Measurements from ENCODE around the gene WDR7. TPM values are rescaled to one million over a fixed set of nuclear protein-coding genes. Genes with fewer than 3 reads are reported as not detected.

Gene WDR7
- total RNA-seq: 10 to 100 TPM; 21.2 to 22.3 (median 22.1) TPM

DNA sequence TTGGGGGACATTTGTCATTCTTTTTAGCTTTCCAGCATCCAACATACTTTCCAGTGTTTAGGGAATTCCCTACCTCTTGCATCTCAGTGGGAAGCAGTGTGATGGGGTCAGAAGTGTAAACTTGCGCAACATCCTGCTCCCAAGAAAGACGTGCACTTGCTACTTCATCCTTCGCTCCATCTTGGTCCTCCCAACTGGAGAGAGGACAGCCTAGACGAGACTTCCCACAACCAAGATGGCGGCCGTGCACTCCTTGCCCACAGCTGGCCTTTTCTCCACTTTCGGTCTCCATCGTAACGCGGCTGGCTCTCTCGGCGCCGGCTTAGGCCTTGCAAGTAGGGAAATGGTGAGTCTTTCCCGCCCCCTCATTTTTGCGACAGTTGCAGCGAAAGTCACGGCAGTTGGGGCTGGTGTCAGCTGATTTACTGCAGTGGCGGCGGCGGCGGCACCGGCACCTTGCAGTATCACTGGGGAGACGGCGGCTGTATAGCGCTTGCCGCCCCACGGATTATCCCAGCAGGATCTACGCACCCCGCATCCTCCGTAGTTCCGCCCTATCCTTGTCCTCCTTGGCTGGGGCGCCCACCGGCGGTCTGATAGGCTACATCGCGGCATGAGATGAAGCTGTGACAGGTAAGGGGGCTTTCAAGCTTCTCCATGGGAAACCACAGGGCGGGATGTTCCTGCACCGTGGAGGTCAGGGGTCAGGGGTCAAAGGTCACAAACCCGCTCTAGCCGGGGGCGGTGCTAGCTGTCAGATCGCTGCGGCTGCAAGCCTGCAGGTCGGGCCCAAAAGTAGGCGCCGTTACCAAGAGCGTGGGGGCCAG, at the start of gene WDR7:
TSS of gene WDR7 (plus strand) at position 416 of the 827 bp plus-strand sequence. CDS start 21,157 bp downstream, outside the sequence.
- Mint-ChIP-seq H3K36me3 (ENCODE audit: insufficient read depth) (peaks cover 4% of the 10 kb centered on the region), H3K9me3 (no peaks in the 10 kb centered on the region), H3K27me3 (ENCODE audit: low read depth) (no peaks in the 10 kb centered on the region), H3K4me3 (peak within 1 kb of the TSS; percentile 90), H3K4me1 (ENCODE audit: low read depth) (peaks cover 56% of the 10 kb centered on the region)
- peak; percentile 94 for DNase-seq
- ATAC-seq: peak; percentile 95 to 96

DNA sequence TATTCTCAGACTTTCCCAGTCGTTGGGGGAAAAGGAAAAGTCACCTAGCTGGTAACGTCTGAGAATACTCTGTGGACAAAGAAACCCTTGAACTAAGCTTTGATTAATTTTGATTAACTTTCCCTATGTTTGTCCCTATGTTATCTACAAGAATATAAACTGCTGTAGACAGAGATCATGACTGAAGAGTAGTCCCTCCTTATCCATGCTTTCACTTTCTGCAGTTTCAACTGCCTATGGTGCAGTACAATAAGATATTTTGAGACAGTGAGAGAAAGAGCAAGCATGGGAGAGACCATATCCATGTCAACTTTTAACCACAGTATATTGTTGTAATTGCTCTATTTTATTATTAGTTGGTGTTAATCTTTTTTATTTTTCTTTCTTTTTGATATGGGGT, 44.5 kb upstream of the WDR7 start:
- ATAC-seq (no peak), DNase-seq (no peak)
- Mint-ChIP-seq H3K9me3 (no peaks in the 10 kb centered on the region), H3K4me3 (no peak overlapping the region), H3K4me1 (ENCODE audit: low read depth) (no peaks in the 10 kb centered on the region), H3K36me3 (ENCODE audit: insufficient read depth) (peaks cover 29% of the 10 kb centered on the region), H3K27me3 (ENCODE audit: low read depth) (no peaks in the 10 kb centered on the region)

DNA sequence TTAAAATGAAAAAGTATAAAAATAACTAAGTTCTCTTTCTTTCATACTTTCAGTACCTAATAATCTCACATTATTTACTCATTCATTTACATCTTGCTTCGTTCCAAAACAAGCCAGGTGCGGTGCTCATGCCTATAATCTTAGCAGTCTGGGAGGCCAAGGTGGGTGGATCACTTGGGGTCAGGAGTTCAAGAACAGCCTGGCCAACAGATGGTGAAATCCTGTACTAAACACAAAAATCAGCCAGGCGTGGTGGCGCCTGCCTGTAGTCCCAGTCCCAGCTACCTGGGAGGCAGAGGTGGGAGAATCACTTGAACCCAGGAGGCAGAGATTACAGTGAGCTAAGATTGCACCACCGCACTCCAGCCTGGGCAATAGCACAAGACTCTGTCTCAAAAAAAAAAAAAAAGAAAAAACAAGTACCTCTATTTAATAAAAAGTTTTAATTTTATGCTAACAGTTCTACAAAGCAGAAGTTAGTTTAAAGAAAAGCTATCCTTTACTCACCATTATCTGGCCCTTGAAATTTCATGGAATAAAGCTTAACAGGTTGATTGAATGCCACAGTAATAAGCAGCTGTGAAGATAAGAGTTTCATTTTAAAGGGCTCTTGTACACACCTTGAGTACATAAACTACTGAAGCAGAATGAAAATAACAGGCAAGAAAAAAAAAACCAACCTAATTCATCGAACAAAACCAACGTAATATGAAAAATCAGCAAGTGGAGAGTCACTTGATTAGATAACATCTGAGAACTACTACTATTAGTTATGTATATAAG, 35.2 kb upstream of the WDR7 start:
- Mint-ChIP-seq H3K27me3 (ENCODE audit: low read depth) (no peaks in the 10 kb centered on the region), H3K36me3 (ENCODE audit: insufficient read depth) (peaks cover 49% of the 10 kb centered on the region), H3K4me1 (ENCODE audit: low read depth) (no peaks in the 10 kb centered on the region), H3K9me3 (no peaks in the 10 kb centered on the region), H3K4me3 (no peak overlapping the region)
- DNase-seq: no peak
- no peak for ATAC-seq

DNA sequence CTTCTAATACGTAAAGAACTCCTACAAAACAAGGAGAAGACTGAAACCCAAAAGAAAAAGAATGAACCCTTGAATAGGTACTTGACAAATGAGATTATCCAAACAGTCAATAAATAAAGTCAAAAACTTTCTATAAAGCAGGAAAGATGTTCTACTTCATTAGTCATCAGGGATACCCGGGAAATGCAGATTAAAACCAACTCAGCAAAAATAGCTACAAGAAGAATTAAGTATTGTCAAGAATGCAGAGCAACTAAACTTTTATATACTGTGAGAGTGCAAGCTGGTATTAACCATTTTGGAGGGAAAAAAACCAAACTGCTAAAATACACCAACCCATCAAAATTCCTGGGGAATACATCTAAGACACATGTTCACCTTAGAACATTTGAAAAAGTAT, 23.2 kb upstream of the WDR7 start:
- peaks cover 24% of the 10 kb centered on the region for H3K36me3 Mint-ChIP-seq (ENCODE audit: insufficient read depth)
- DNase-seq (no peak), ATAC-seq (no peak)
- no peaks in the 10 kb centered on the region for H3K27me3 Mint-ChIP-seq (ENCODE audit: low read depth)
- no peak overlapping the region for H3K4me3 Mint-ChIP-seq
- peaks cover 57% of the 10 kb centered on the region for H3K4me1 Mint-ChIP-seq (ENCODE audit: low read depth)
- no peaks in the 10 kb centered on the region for H3K9me3 Mint-ChIP-seq

DNA sequence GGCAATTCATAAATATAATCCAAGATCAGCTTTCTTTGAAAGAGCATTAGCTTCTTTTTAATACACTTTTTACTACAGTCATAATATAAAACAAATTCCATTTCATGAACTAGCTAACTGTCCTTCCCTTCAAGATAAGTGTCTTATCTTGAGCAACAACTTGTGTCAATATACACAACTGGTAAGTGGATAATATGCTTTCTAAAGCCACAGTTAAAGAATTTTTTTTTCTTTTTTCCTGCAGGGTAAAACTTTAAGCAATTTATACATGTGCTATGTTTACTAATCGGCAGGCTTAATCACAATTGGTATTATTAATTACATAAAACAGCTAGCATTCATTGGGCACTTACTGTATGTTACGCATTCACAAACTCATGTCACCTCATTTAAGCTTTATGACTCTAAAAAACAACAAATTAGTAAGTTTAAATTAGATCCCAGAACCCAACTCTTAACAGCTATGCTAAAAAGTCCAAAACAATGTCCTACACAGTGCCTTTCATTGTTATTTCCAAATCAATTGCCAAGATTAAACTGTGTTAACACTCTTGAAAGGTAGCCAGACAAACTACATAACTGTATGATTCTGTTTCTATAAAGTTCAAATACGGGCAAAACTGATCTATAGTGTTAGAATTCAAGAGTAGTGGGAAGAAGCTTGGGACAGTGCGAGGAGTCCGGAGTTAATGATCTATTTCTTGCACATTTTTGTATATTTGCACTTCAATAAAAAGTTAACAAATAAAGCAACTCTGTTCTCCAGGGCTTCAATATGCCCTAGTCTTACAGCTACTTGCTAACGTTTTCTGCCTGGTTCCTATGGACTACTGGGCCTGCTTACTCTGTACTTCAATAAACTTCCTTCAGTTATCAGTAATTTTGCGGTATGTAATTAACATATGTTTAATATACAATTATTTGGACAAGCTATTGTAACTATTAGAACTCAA, 18.8 kb upstream of the WDR7 start:
- DNase-seq (no peak), ATAC-seq (no peak)
- Mint-ChIP-seq H3K4me3 (no peak overlapping the region), H3K36me3 (ENCODE audit: insufficient read depth) (peaks cover 26% of the 10 kb centered on the region), H3K9me3 (no peaks in the 10 kb centered on the region), H3K27me3 (ENCODE audit: low read depth) (no peaks in the 10 kb centered on the region), H3K4me1 (ENCODE audit: low read depth) (peaks cover 80% of the 10 kb centered on the region)

DNA sequence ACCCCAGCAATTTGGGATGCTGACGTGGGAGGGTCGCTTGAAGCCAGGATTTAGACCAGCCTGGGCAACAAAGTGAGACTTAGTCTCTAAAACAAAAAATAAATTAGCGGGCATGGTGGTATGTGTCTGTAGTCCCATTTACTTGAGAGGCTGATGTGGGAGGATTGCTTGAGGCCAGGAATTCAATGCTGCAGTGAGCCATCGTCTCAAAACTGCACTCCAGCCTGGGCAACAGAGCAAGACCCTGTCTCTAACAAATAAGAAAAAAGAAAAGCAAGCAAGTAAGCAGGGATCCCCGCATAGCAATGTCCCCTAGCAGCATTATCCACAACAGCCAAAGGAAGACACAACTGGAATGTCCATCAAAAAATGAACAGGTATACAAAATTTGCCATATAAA, 16.2 kb upstream of the WDR7 start:
- H3K27me3 Mint-ChIP-seq (ENCODE audit: low read depth): no peaks in the 10 kb centered on the region
- DNase-seq: no peak
- no peaks in the 10 kb centered on the region for H3K9me3 Mint-ChIP-seq
- peaks cover 22% of the 10 kb centered on the region for H3K36me3 Mint-ChIP-seq (ENCODE audit: insufficient read depth)
- no peak for ATAC-seq
- H3K4me3 Mint-ChIP-seq: peak overlapping the region; percentile 34
- H3K4me1 Mint-ChIP-seq (ENCODE audit: low read depth): peaks cover 67% of the 10 kb centered on the region

DNA sequence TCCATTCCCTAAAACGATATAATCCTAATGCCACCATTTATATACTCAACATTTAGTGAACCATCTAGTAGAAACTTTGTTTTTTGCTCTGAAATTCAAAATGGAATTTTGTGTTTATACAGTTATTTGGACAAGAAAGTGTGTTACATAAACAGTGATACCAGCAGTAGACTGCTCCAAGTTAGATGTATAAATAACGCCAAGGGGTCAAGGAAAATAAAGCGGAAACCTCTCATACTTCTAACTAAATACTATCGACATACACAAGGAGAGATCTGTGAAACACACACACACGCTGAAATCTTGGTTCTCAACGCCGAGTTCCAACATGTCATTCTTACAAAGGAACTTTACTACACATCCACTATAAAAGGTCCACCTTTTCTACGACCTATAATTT, 14.0 kb upstream of the WDR7 start:
- no peak for DNase-seq
- H3K4me3 Mint-ChIP-seq: peak overlapping the region; percentile 100
- peaks cover 49% of the 10 kb centered on the region for H3K4me1 Mint-ChIP-seq (ENCODE audit: low read depth)
- H3K36me3 Mint-ChIP-seq (ENCODE audit: insufficient read depth): peaks cover 16% of the 10 kb centered on the region
- no peaks in the 10 kb centered on the region for H3K27me3 Mint-ChIP-seq (ENCODE audit: low read depth)
- ATAC-seq: no peak
- H3K9me3 Mint-ChIP-seq: no peaks in the 10 kb centered on the region

DNA sequence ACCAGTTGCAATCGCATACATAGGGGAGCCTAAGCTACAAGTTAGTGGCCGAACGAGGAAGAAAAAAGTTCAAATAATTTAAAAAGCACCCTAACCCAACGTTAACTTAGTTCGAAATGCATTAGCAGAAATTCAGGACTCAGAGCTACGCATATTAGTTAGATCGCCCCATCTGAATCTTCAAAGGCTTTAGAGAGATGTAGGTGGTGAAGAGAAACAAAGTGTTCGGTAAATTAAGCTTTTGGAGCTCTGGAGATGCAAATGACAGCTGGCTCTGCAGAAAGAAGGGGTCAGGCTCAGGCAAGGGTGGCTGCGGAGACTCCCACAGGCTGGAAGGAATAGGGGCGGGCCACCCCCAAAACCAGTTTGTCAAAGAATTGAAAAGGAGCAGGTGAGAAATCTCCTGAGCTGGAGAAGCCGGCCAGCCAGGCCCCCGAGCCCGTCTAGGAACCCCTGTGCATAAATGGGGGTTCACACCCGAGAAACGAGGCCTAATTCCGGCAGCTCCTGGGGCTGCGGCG, 13.4 kb upstream of the WDR7 start:
- DNase-seq (no peak), ATAC-seq (peak; percentile 6 to 7)
- no peaks in the 10 kb centered on the region for H3K27me3 Mint-ChIP-seq (ENCODE audit: low read depth)
- no peaks in the 10 kb centered on the region for H3K9me3 Mint-ChIP-seq
- H3K4me1 Mint-ChIP-seq (ENCODE audit: low read depth): peaks cover 45% of the 10 kb centered on the region
- H3K36me3 Mint-ChIP-seq (ENCODE audit: insufficient read depth): peaks cover 15% of the 10 kb centered on the region
- peak overlapping the region; percentile 100 for H3K4me3 Mint-ChIP-seq

DNA sequence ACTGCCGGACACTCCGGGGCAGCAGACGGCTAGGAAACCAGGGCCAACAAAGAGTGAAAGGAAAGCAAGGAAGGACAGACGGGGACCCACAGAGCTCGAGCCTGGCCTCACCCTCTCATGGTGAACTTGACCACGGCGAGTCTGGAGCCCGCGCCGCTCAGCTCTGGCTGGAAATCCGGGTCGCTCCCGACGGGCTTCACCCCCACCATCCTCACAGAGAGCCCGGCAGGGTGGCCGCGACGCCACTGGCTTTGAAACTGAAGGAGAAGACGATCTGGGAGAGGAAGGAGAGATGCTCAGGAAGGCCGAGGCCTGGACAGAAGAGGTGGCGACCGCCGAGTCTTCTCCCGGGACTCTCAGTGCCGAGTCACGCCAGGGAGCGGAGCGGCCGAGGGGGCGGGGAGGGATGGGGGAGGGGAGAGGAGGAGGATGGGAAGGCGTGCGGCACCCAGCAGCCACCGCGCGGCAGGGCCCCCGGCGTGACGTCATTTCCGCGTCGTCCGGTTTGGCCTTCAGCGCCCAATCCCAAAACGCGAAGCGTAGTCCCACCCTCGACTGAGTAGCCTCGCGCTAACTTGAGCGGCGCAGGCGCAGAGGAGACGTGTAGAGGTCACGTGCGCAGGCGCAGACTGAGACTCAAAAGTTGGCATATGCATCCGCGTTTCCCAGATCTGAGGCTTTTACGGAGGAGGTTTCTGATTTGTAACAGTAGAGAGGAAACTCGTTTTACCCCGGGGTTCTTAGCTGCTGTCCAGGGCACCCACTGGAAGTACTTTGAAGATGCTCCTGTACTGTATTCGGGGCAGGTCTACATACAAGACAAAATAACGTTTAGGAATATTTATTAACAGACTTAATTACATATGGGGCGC, 12.7 kb upstream of the WDR7 start, which contains the start of gene TXNL1:
TSS of gene TXNL1 (minus strand) at position 361 of the 872 bp plus-strand sequence. CDS start at position 209, 152 bp downstream.
- peak; percentile 98 to 99 for ATAC-seq
- H3K4me1 Mint-ChIP-seq (ENCODE audit: low read depth): peaks cover 42% of the 10 kb centered on the region

DNA sequence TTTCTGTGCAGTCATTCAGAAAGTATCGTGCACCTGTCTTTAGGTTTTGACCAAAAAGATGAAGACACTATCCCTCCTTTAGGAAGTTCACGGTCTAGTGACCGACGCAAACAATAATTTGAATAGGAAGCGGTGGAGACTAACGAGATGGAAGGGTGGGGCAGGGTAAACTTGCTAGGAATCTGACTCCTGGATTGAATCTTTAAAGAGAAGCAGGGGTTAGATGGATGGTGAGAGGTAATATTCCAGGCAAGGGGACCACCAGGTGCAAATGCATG, 12.1 kb upstream of the WDR7 start:
- Mint-ChIP-seq H3K9me3 (no peaks in the 10 kb centered on the region), H3K4me3 (peak overlapping the region; percentile 100), H3K27me3 (ENCODE audit: low read depth) (no peaks in the 10 kb centered on the region), H3K4me1 (ENCODE audit: low read depth) (peaks cover 40% of the 10 kb centered on the region), H3K36me3 (ENCODE audit: insufficient read depth) (peaks cover 11% of the 10 kb centered on the region)
- ATAC-seq: no peak
- no peak for DNase-seq

More for the DNA sequence above, 12.7 kb upstream of the WDR7 start, which contains the start of gene TXNL1:
- Mint-ChIP-seq H3K4me3 (peak within 1 kb of the TSS; percentile 100), H3K36me3 (ENCODE audit: insufficient read depth) (peaks cover 13% of the 10 kb centered on the region), H3K27me3 (ENCODE audit: low read depth) (no peaks in the 10 kb centered on the region), H3K9me3 (no peaks in the 10 kb centered on the region)
- DNase-seq: peak; percentile 100

DNA sequence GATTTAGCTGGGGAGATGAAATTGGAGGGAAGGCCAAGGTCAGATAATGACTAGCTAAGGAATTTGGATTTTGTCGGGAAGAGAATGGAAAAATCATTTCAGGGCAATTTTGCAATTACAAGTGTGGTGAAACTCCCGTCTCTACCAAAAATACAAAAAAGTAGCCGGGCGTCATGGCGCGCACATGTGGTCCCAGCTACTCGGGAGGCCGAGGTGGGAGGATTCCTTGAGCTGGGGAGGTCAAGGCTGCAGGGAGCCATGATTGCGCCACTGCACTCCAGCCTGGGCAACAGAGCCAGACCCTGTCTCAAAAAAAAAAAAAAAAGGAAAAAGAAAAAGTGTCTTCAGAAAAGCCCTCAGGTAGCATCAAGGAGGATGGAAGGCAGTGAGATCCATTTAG, 11.6 kb upstream of the WDR7 start:
- no peaks in the 10 kb centered on the region for H3K27me3 Mint-ChIP-seq (ENCODE audit: low read depth)
- peaks cover 9% of the 10 kb centered on the region for H3K36me3 Mint-ChIP-seq (ENCODE audit: insufficient read depth)
- H3K9me3 Mint-ChIP-seq: no peaks in the 10 kb centered on the region
- peaks cover 35% of the 10 kb centered on the region for H3K4me1 Mint-ChIP-seq (ENCODE audit: low read depth)
- H3K4me3 Mint-ChIP-seq: peak overlapping the region; percentile 100
- ATAC-seq (no peak), DNase-seq (no peak)

DNA sequence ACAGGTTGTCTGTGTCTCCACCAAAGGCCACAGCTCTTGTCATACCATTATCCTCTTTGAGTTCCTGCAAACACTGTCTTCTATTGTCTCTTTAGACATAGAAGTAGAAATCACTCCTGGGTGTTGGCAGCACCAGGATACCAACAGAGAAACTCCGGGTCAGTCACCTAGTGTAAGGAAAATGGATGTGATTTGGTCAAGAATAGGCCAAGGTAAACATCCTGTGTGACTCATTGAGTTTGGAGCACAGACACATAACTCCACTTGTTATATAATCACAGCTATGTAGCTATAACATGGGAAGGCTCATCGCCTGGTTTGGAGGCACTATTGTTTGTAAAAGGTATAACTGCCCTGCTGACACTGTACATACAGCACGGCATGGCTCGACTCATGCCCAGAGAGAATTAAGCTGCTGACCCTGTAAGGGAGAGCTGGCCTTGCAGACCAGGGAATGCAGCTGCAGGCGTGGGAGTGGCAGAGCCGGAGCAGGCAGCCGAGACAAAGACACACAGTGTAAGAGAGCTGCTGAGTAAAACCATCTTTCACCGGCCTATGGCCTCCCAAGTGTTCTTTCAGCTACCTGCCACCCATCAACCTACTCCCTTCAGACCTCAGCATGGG, 9.3 kb upstream of the WDR7 start:
- no peaks in the 10 kb centered on the region for H3K36me3 Mint-ChIP-seq (ENCODE audit: insufficient read depth)
- ATAC-seq (no peak), DNase-seq (no peak)
- no peaks in the 10 kb centered on the region for H3K27me3 Mint-ChIP-seq (ENCODE audit: low read depth)
- H3K4me3 Mint-ChIP-seq: no peak overlapping the region
- H3K4me1 Mint-ChIP-seq (ENCODE audit: low read depth): peaks cover 14% of the 10 kb centered on the region
- no peaks in the 10 kb centered on the region for H3K9me3 Mint-ChIP-seq

DNA sequence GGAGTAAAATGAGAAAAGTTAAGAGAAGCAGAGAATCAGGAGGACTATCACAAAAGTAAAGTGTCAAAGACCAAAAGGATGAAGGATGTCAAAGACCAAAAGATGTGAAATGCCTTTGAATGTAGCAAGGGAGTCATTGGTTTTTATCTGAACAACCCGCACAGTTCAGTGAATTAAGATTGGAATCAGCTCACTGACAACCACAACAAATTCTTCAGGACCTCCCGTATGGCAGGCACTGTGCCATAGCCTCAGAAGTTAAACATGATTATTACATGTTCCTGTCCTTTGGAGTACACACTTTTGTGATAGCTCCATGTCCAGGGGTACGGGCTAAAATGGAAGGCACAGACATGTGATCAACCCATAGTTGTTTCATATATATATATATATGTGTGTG, 7.8 kb upstream of the WDR7 start:
- no peaks in the 10 kb centered on the region for H3K36me3 Mint-ChIP-seq (ENCODE audit: insufficient read depth)
- DNase-seq (no peak), ATAC-seq (no peak)
- peaks cover 16% of the 10 kb centered on the region for H3K4me1 Mint-ChIP-seq (ENCODE audit: low read depth)
- no peak overlapping the region for H3K4me3 Mint-ChIP-seq
- no peaks in the 10 kb centered on the region for H3K9me3 Mint-ChIP-seq
- H3K27me3 Mint-ChIP-seq (ENCODE audit: low read depth): no peaks in the 10 kb centered on the region
